Thoracic aorta (tissue), 2 donors: ENCODE results near the gene EXD3. TPM values are rescaled to one million over a fixed set of nuclear protein-coding genes. Genes with fewer than 3 reads are reported as not detected.

ENCODE experiments used
- ATAC-seq: fragments of 150-250 bp; one replicate; pipeline ENCODE4 v1.8.0; 2017; ENCODE audit warnings: low read depth; ENCODE audit not compliant: insufficient number of reproducible peaks, low FRiP score
- DNase-seq: peaks from one replicate; pipeline ENCODE4 v3.0.0-alpha.2; 2020; ENCODE audit warnings: low spot score
- H3K27ac ChIP-seq, 2 donors: fragments of 200-600 bp; sonication (generic); 1 replicate in 1 of 2; 2 replicates in 1 of 2; pipeline ENCODE4 v1.5.1; 2016; ENCODE audit warnings: mild to moderate bottlenecking in 2 of 2, moderate library complexity in 2 of 2
- H3K27me3 ChIP-seq: fragments of 200-600 bp; sonication (generic); replicated peaks from 2 replicates; pipeline ENCODE4 v1.6.0; 2016; ENCODE audit warnings: mild to moderate bottlenecking; ENCODE audit not compliant: insufficient read depth
- H3K36me3 ChIP-seq: fragments of 200-600 bp; sonication (generic); one replicate; pipeline ENCODE4 v1.5.1; 2016
- H3K4me1 ChIP-seq, 2 donors: fragments of 200-600 bp; sonication (generic); 1 replicate in 1 of 2; 2 replicates in 1 of 2; pipeline versions ENCODE4 v1.5.1 to v1.6.0; 2016; ENCODE audit warnings: low read depth in 2 of 2, mild to moderate bottlenecking in 1 of 2; ENCODE audit not compliant: control insufficient read depth in 1 of 2
- H3K4me3 ChIP-seq: fragments of 200-600 bp; sonication (generic); 2 replicates; pipeline ENCODE4 v1.5.1; 2016; ENCODE audit warnings: mild to moderate bottlenecking
- H3K9me3 ChIP-seq: fragments of 200-600 bp; sonication (generic); 2 replicates; pipeline ENCODE4 v1.5.1; 2016
- total RNA-seq, 2 donors: library from RNA; depleted of rRNA; stranded (reverse); fragments of >200 nt; gene quantifications; one replicate each; pipeline versions ENCODE4 v1.1.0 to v1.2.3, GENCODE V29; 2016
- TF ChIP-seq, protein P1 (sequence below): fragments of 200-600 bp; sonication (generic); IDR thresholded peaks from one replicate; pipeline ENCODE4 v1.5.1; 2019; ENCODE audit warnings: antibody characterized with exemption

Gene EXD3
- total RNA-seq, 2 donors from 2014 or later, result 22.7 to 29.4 TPM

DNA sequence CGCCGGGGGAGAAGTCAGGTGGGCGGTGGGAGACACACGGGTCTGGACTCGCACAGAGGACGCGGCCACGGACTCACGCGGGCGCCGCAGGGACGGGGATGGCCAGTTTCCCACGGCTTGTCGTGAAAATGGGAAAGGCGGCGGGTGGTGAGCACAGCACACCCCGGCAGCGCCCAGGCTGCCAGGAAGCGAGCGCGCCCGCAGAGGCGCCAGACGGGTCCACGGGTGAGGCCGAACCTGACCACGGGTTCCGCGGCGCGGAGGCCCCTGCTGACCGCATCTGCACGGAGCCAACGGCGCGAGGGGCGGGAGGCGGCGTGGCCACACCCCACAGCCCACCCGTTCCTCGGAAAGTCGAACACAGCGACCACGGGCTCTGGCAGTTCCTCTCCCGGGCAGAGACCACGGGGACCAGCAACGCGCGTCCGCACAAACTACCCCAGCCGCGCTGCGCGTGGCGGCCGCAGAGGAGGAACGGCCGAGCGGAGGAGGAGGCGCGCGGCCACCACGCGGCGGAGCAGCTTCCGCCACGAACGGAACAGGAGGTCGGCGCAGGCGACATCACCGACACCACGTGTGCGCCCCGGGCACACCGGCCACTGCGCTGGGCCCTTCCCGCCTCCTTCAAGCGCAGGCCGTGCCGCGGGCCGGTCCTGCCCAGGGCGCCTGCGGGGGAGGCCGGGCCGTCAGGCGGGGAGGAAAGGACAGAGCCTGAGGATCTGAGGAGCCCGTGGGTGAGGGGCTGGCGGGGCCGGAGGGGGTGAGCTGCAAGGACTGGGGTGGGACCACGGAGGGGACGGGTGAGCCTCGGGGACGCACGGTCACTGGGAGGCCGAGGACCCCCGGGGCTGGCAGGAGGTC lies 5.6 kb downstream of the EXD3 start:
- no peaks in the 10 kb centered on the region for H3K27me3 ChIP-seq
- H3K36me3 ChIP-seq, result no peaks in the 10 kb centered on the region
- H3K4me3 ChIP-seq, result peak overlapping the region; percentile 36
- H3K9me3 ChIP-seq, result no peaks in the 10 kb centered on the region
- no peak for ATAC-seq
- TF ChIP-seq, protein P1, sequence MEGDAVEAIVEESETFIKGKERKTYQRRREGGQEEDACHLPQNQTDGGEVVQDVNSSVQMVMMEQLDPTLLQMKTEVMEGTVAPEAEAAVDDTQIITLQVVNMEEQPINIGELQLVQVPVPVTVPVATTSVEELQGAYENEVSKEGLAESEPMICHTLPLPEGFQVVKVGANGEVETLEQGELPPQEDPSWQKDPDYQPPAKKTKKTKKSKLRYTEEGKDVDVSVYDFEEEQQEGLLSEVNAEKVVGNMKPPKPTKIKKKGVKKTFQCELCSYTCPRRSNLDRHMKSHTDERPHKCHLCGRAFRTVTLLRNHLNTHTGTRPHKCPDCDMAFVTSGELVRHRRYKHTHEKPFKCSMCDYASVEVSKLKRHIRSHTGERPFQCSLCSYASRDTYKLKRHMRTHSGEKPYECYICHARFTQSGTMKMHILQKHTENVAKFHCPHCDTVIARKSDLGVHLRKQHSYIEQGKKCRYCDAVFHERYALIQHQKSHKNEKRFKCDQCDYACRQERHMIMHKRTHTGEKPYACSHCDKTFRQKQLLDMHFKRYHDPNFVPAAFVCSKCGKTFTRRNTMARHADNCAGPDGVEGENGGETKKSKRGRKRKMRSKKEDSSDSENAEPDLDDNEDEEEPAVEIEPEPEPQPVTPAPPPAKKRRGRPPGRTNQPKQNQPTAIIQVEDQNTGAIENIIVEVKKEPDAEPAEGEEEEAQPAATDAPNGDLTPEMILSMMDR, result no peak
- H3K4me1 ChIP-seq, result peaks cover 9 to 26% of the 10 kb centered on the region in 2 donors
- DNase-seq, result no peak
- H3K27ac ChIP-seq, result no peak overlapping the region

DNA sequence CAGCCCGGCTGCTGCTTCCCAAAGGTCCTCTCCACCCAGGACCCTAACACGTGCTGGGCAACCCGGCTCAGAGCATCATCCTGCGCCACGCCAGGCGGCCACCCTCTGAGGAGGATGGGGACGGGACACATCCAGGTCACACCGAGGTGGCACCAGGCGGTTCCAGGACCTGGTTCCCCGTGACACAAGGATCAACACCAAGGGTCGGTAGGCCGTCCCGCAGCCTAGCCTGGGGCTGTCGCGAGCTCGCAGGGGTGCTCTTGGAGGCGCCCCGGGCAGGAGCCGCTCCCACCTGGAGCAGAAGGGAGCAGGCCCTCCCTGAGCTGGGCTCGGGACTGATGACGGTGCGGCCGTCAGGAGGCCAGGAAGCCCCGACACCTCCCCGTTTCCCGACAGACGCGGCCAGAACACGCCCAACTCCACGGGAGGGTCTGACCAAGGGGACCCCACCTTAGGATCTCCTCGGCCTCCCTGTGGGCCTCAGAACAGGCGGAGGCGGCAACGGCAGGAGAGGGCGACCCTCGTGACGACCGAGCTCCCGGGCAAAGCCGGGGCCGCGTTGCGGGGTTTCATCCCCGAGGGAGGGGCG lies 6.3 kb downstream of the EXD3 start:
- no peaks in the 10 kb centered on the region for H3K36me3 ChIP-seq
- no peak overlapping the region for H3K4me3 ChIP-seq
- H3K27me3 ChIP-seq, result no peaks in the 10 kb centered on the region
- DNase-seq (no peak), ATAC-seq (no peak)
- TF ChIP-seq, protein P1, result no peak
- peaks cover 10 to 23% of the 10 kb centered on the region in 2 donors for H3K4me1 ChIP-seq
- H3K27ac ChIP-seq, result no peak overlapping the region
- H3K9me3 ChIP-seq, result no peaks in the 10 kb centered on the region

DNA sequence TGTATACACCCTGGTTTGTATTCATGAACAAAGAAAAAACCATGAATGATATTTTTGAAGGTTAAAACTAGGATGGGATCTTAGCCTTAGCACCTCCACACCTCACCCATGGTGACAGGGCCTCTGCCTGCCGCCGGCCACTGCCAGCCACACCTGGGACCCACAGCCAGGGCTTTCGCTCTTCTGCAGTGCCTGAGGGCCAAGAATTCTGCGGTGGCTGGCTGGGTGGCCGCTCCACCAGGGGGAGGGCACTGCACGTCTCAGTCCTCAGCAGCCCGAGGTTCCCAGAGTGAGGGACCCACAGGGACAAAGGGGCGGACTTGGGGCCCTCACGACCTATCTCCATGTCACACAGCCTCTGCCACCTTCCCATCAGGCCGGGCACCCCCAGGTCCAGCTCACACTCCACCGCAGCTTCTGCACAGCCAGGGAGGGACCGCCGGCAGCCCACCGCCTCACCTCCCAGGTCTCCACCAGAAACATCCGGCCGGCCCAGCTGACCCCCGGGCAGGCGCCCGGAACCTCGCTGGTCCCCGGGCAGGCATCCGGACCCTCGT lies 6.9 kb downstream of the EXD3 start:
- H3K9me3 ChIP-seq, result no peaks in the 10 kb centered on the region
- H3K4me1 ChIP-seq, result peaks cover 13 to 22% of the 10 kb centered on the region in 2 donors
- H3K27me3 ChIP-seq, result no peaks in the 10 kb centered on the region
- DNase-seq, result no peak
- ATAC-seq, result no peak
- no peaks in the 10 kb centered on the region for H3K36me3 ChIP-seq
- TF ChIP-seq, protein P1, result no peak
- no peak overlapping the region for H3K4me3 ChIP-seq
- H3K27ac ChIP-seq, result no peak overlapping the region

DNA sequence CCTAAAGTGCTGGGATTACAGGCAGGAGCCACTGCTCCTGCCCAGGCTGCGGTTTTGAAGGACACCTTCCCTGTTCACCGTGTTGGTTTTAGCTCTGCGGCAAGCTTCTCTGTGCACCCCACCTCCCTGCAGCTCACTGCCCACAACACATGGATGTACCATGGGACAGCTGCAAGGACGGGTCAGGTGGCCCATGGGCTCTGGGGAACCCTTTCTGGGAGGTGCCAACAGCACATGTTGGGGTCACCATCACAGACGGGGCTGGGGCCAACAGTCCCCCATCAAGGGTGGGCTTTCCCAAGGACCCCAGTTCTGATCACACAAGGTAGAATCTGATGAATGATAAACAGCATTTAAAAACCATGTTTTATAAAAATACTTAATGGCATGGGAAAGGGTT lies 7.5 kb downstream of the EXD3 start:
- DNase-seq, result no peak
- Histone ChIP-seq H3K27ac (no peak overlapping the region), H3K27me3 (no peaks in the 10 kb centered on the region), H3K4me1 (peaks cover 19 to 28% of the 10 kb centered on the region in 2 donors), H3K4me3 (no peak overlapping the region), H3K9me3 (no peaks in the 10 kb centered on the region), H3K36me3 (no peaks in the 10 kb centered on the region)
- TF ChIP-seq, protein P1, result no peak
- ATAC-seq, result no peak

DNA sequence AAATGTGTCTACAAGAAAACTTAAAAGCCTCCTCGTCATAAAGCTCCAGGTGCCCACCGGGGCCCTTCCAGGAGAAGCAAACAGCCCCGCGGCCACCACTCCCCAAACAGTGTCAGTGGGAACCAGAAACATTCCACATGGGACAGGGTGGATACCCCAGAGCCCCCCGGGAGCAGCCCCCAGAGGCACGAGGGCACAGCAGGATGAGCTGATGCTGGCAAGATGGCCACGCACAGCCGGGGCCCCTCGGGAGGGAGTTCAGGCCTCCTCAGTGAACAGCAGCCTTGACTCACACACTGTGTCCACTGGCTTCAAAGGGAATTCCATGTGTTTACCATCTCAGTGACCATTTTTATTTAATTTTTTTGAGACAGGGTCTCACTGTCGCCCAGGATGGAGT lies 10.5 kb downstream of the EXD3 start:
- Histone ChIP-seq H3K27ac (peak overlapping the region; percentile 65 to 81), H3K4me1 (peaks cover 21 to 32% of the 10 kb centered on the region in 2 donors)

More for the DNA sequence above, 10.5 kb downstream of the EXD3 start:
- no peaks in the 10 kb centered on the region for H3K36me3 ChIP-seq
- no peak for ATAC-seq
- TF ChIP-seq, protein P1, result no peak
- H3K4me3 ChIP-seq, result no peak overlapping the region
- H3K9me3 ChIP-seq, result no peaks in the 10 kb centered on the region
- DNase-seq, result no peak
- H3K27me3 ChIP-seq, result no peaks in the 10 kb centered on the region
